A549 (cell line): ENCODE results near the gene TMEM237. TPM values are rescaled to one million over a fixed set of nuclear protein-coding genes. Genes with fewer than 3 reads are reported as not detected.

Experiments
- ATAC-seq, 2 experiments: fragments of 200-7000 bp in 1 of 2; fragments of >200 bp in 1 of 2; cut with Nextera tagmentation in 1 of 2; cut with Tn5 transposase in 1 of 2; 3 replicates each; pipeline versions ENCODE4 v1.8.0 to v1.9.1; 2018 to 2020; ENCODE audit warnings: mild to moderate bottlenecking in 1 of 2, moderate library complexity in 1 of 2
- CTCF ChIA-PET: fragments of 300-600 bp; sonication (Branson Sonifier 250); formaldehyde crosslinking; extraction: SDS; loops from one replicate; lab custom pipeline; 2021; ENCODE audit warnings: antibody characterized with exemption, inconsistent platforms; lab: Yijun Ruan, JAX
- POLR2A ChIA-PET: fragments of 350-600 bp; formaldehyde crosslinking; extraction: SDS; loops from one replicate; lab custom pipeline; 2021; ENCODE audit warnings: antibody characterized with exemption, inconsistent platforms; lab: Yijun Ruan, JAX
- DNase-seq, 2 experiments: peaks; one replicate each; pipeline versions ENCODE4 v3.0.0 to v3.0.0-alpha.2; 2011 to 2016; ENCODE audit warnings: low read depth in 1 of 2, low spot score in 1 of 2
- FAIRE-seq: peaks from 2 replicates; lab custom pipeline; 2011; peaks lifted over from hg19 to GRCh38; lab: Jason Lieb, UNC
- H3K27ac ChIP-seq, 2 experiments: fragments of >200 bp; sonication (Bioruptor Twin); formaldehyde crosslinking; 3 replicates each; pipeline ENCODE4 v1.5.1; 2016 to 2017
- H3K4me1 ChIP-seq: fragments of >200 bp; sonication (Bioruptor Twin); formaldehyde crosslinking; 3 replicates; pipeline ENCODE4 v1.6.1; 2016
- H3K4me2 ChIP-seq: fragments of >200 bp; sonication (Bioruptor Twin); formaldehyde crosslinking; 3 replicates; pipeline ENCODE4 v1.6.1; 2016
- H3K4me3 ChIP-seq: fragments of >200 bp; sonication (Bioruptor Twin); formaldehyde crosslinking; 3 replicates; pipeline ENCODE4 v1.5.1; 2016
- H3K9me3 ChIP-seq: fragments of >200 bp; sonication (Bioruptor Twin); formaldehyde crosslinking; 3 replicates; pipeline ENCODE4 v1.6.1; 2016
- ATOH8 ChIP-seq: fragments of 250-450 bp; sonication (Bioruptor Pico); IDR thresholded peaks from 2 replicates; pipeline ENCODE4 v1.5.0; 2020; ENCODE audit warnings: low read depth, mild to moderate bottlenecking, moderate library complexity
- BHLHE40 ChIP-seq: IDR thresholded peaks from 2 replicates; pipeline ENCODE4 v1.6.1; 2012; ENCODE audit warnings: low read depth, low read length, inconsistent platforms
- CBX2 ChIP-seq: fragments of 200-600 bp; sonication (generic); IDR thresholded peaks from 2 replicates; pipeline ENCODE4 v1.6.1; 2016; ENCODE audit warnings: low read depth, mild to moderate bottlenecking, borderline replicate concordance
- EHF ChIP-seq: fragments of 250-450 bp; sonication (Bioruptor Pico); IDR thresholded peaks from 2 replicates; pipeline ENCODE4 v1.5.0; 2020; ENCODE audit warnings: mild to moderate bottlenecking
- ELK1 ChIP-seq: fragments of 150-350 bp; IDR thresholded peaks from 2 replicates; pipeline ENCODE4 v1.6.1; 2014; ENCODE audit warnings: low read depth, mild to moderate bottlenecking, low read length
- FOSB ChIP-seq: fragments of 250-450 bp; sonication (Bioruptor Pico); IDR thresholded peaks from 2 replicates; pipeline ENCODE4 v1.5.0; 2020; ENCODE audit warnings: mild to moderate bottlenecking, moderate library complexity
- FOXS1 ChIP-seq: fragments of 250-450 bp; sonication (Bioruptor Pico); IDR thresholded peaks from 2 replicates; pipeline ENCODE4 v1.5.0; 2020; ENCODE audit warnings: mild to moderate bottlenecking, moderate library complexity
- HDAC2 ChIP-seq: fragments of 200-600 bp; sonication (generic); IDR thresholded peaks from 2 replicates; pipeline ENCODE4 v1.6.1; 2016
- JUN ChIP-seq, 2 experiments: fragments of >200 bp; sonication (Bioruptor Twin); formaldehyde crosslinking; IDR thresholded peaks; 2 replicates in 1 of 2; 3 replicates in 1 of 2; pipeline ENCODE4 v1.6.1; 2016 to 2017
- MAFK ChIP-seq: fragments of 450-650 bp; IDR thresholded peaks from 2 replicates; pipeline ENCODE4 v1.6.1; 2014; ENCODE audit not compliant: partially characterized antibody
- MYC ChIP-seq: IDR thresholded peaks from 2 replicates; pipeline ENCODE4 v1.6.1; 2012; ENCODE audit warnings: mild to moderate bottlenecking, inconsistent platforms, low read length, improper control_type of control experiment, borderline replicate concordance
- NFE2L2 ChIP-seq: fragments of 150-350 bp; conservative IDR thresholded peaks from 2 replicates; pipeline ENCODE4 v1.6.1; 2014; ENCODE audit warnings: low read length
- POLR2AphosphoS2 ChIP-seq: conservative IDR thresholded peaks from 2 replicates; pipeline ENCODE4 v1.6.1; 2012; ENCODE audit warnings: low read length, improper control_type of control experiment, inconsistent platforms
- RARB ChIP-seq: fragments of 250-450 bp; sonication (Bioruptor Pico); IDR thresholded peaks from 2 replicates; pipeline ENCODE4 v1.8.0; 2021; ENCODE audit warnings: mild to moderate bottlenecking, moderate library complexity
- REST ChIP-seq: fragments of 200-600 bp; sonication (generic); IDR thresholded peaks from 2 replicates; pipeline ENCODE4 v1.6.1; 2016; ENCODE audit warnings: antibody characterized with exemption, mild to moderate bottlenecking, moderate library complexity
- TP53 ChIP-seq: fragments of 250-450 bp; sonication (Bioruptor Pico); IDR thresholded peaks from 2 replicates; pipeline ENCODE4 v1.5.0; 2021; ENCODE audit warnings: mild to moderate bottlenecking, moderate library complexity
- WGBS: methylation state at CpG from one replicate; pipeline ENCODE4 v1.1.6; 2017; ENCODE audit errors: missing lambda C conversion rate; 5-methylcytosine and 5-hydroxymethylcytosine counted together
- polyA plus RNA-seq, 4 experiments: library from polyadenylated mRNA; depleted of rRNA in 3 of 4; stranded (reverse); fragments of >200 nt; fragmentation: RNase III in 1 of 4; extraction: RNeasy Plus Mini Kit Qiagen cat#74134 plus additional on column Dnase treatment in 1 of 4; gene quantifications; 2 replicates in 3 of 4; 3 replicates in 1 of 4; pipeline ENCODE4 v1.2.3, GENCODE V29; 2011 to 2017
- TF ChIP-seq, protein P1 (sequence below): IDR thresholded peaks from 2 replicates; pipeline ENCODE4 v1.6.1; 2012
- TF ChIP-seq, protein P2 (sequence below): IDR thresholded peaks from 2 replicates; pipeline ENCODE4 v1.6.1; 2012; ENCODE audit warnings: low read depth, borderline replicate concordance

The TMEM237 gene
- polyA plus RNA-seq, 2 of the 4 experiments (the other 2 are of a cell fraction) = 15.7 to 37.1 TPM

- TF ChIP-seq, protein P1, sequence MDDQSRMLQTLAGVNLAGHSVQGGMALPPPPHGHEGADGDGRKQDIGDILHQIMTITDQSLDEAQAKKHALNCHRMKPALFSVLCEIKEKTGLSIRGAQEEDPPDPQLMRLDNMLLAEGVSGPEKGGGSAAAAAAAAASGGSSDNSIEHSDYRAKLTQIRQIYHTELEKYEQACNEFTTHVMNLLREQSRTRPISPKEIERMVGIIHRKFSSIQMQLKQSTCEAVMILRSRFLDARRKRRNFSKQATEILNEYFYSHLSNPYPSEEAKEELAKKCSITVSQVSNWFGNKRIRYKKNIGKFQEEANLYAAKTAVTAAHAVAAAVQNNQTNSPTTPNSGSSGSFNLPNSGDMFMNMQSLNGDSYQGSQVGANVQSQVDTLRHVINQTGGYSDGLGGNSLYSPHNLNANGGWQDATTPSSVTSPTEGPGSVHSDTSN = no peak
These were observed 67.3 kb downstream of the TMEM237 start (continued) for GRCh38 chr2:201575971-201576370.

DNA sequence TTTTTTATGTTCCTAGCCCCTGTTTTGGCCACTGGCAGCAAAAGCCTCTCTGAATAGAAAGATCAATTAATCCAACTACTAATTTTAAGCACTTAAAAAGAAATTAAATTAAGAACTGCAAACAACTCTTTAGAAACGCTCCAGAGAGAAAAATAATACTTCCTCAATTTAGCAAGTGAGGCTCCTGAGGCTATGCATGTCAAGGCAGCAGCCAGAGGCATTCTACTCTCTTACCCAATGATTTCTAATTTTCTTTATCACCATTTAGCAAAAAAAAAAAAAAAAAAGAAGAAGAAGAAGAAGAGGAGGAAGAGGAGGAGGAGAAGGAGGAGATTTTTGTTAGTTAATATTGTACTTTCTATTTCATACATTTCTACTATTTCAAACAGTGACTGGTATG, 68.5 kb downstream of the TMEM237 start:
- WGBS = 26% methylated on average over 1 of the region's 1 CpG
- no peaks in the 10 kb centered on the region for H3K9me3 ChIP-seq
- POLR2A ChIA-PET = no interaction called here
- DNase-seq = no peak
- ATAC-seq = no peak
- peaks cover 6% of the 10 kb centered on the region; the same call in 2 of the 3 replicates for H3K4me1 ChIP-seq
- no peak overlapping the region for H3K27ac ChIP-seq
- FAIRE-seq = no peak
- no peak overlapping the region for H3K4me2 ChIP-seq
- no peak overlapping the region for H3K4me3 ChIP-seq
- CTCF ChIA-PET = no interaction called here
- TF ChIP-seq RARB (CRISPR knock-in tag) (no peak), BHLHE40 (no peak), ATOH8 (CRISPR knock-in tag) (no peak), TP53 (CRISPR knock-in tag) (no peak), FOXS1 (CRISPR knock-in tag) (no peak), ELK1 (no peak), HDAC2 (no peak), NFE2L2 (no peak), MYC (no peak), POLR2AphosphoS2 (no peak), JUN (IDR thresholded peaks at IDR 0.05) (no peak), REST (no peak)
- TF ChIP-seq, protein P1 = no peak
- TF ChIP-seq, protein P2, sequence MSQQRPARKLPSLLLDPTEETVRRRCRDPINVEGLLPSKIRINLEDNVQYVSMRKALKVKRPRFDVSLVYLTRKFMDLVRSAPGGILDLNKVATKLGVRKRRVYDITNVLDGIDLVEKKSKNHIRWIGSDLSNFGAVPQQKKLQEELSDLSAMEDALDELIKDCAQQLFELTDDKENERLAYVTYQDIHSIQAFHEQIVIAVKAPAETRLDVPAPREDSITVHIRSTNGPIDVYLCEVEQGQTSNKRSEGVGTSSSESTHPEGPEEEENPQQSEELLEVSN = no peak
- TF ChIP-seq, all 56 proteins: peak for 0

GRCh38 chr2:201572846-201573508, 70.3 kb downstream of the TMEM237 start:
- H3K4me2 ChIP-seq = no peak overlapping the region
- TF ChIP-seq FOSB (CRISPR knock-in tag) (no peak), MAFK (no peak), CBX2 (no peak), EHF (CRISPR knock-in tag) (no peak)
- ChIA-PET CTCF (no interaction called here), POLR2A (no interaction called here)
- DNase-seq = no peak
- FAIRE-seq = no peak
- no peaks in the 10 kb centered on the region for H3K9me3 ChIP-seq
- no peak overlapping the region for H3K4me3 ChIP-seq
- 79% methylated on average over 2 of the region's 2 CpGs for WGBS
- H3K27ac ChIP-seq = no peak overlapping the region
- H3K4me1 ChIP-seq = no peaks in the 10 kb centered on the region
- ATAC-seq = no peak
